GM23338 (cell line): ENCODE data around the gene ACAD9. TPM values are rescaled to one million over a fixed set of nuclear protein-coding genes. Genes with fewer than 3 reads are reported as not detected.

Experiments used
- ATAC-seq: fragments of 200-7000 bp; cut with Tn5 transposase; 3 replicates; pipeline ENCODE4 v1.9.1; 2020
- DNase-seq: peaks from one replicate; pipeline ENCODE4 v3.0.0-alpha.2; 2015; ENCODE audit warnings: low spot score
- H2AFZ ChIP-seq: fragments of 200-600 bp; sonication (generic); 2 replicates; pipeline ENCODE4 v1.8.0; 2016; ENCODE audit warnings: antibody characterized with exemption, mild to moderate bottlenecking, moderate library complexity
- H3F3A ChIP-seq: fragments of 200-600 bp; sonication (generic); replicated peaks from 2 replicates; pipeline ENCODE4 v1.8.0; 2017; ENCODE audit warnings: antibody characterized with exemption, mixed run types, low read depth
- H3K27ac ChIP-seq: fragments of 200-600 bp; sonication (generic); 2 replicates; pipeline ENCODE4 v1.6.1; 2016; ENCODE audit warnings: low read depth
- H3K27me3 ChIP-seq: fragments of 200-600 bp; sonication (generic); 2 replicates; pipeline ENCODE4 v1.8.0; 2016; ENCODE audit warnings: mild to moderate bottlenecking, mixed run types, moderate library complexity; ENCODE audit not compliant: insufficient read depth
- H3K36me3 ChIP-seq: fragments of 200-600 bp; sonication (generic); 2 replicates; pipeline ENCODE4 v1.8.0; 2016; ENCODE audit warnings: mild to moderate bottlenecking; ENCODE audit not compliant: insufficient read depth
- H3K4me1 ChIP-seq: fragments of 200-600 bp; sonication (generic); 2 replicates; pipeline ENCODE4 v1.8.0; 2016; ENCODE audit warnings: mild to moderate bottlenecking, moderate library complexity; ENCODE audit not compliant: insufficient read depth
- H3K4me2 ChIP-seq: fragments of 200-600 bp; sonication (generic); 2 replicates; pipeline ENCODE4 v1.7.1; 2017; ENCODE audit warnings: mixed run types
- H3K4me3 ChIP-seq: fragments of 200-600 bp; sonication (generic); 2 replicates; pipeline ENCODE4 v1.6.1; 2016; ENCODE audit warnings: mixed run types
- H3K79me2 ChIP-seq: fragments of 200-600 bp; sonication (generic); replicated peaks from 2 replicates; pipeline ENCODE4 v1.8.0; 2017; ENCODE audit warnings: mild to moderate bottlenecking; ENCODE audit not compliant: insufficient read depth
- H3K9me2 ChIP-seq: fragments of 200-600 bp; sonication (generic); 2 replicates; pipeline ENCODE4 v1.8.0; 2017; ENCODE audit not compliant: insufficient read depth
- H4K20me1 ChIP-seq: fragments of 200-600 bp; sonication (generic); replicated peaks from 2 replicates; pipeline ENCODE4 v1.8.0; 2017; ENCODE audit warnings: mild to moderate bottlenecking; ENCODE audit not compliant: insufficient read depth
- H3K27ac Mint-ChIP-seq: 2 replicates; pipeline ENCODE4 v1.8.0; 2020; ENCODE audit warnings: inconsistent platforms, mild to moderate bottlenecking, moderate library complexity, mixed read lengths
- H3K27me3 Mint-ChIP-seq: 3 replicates; pipeline ENCODE4 v1.8.0; 2022; ENCODE audit warnings: low read depth, mild to moderate bottlenecking, moderate library complexity, mixed read lengths, inconsistent platforms; ENCODE audit not compliant: insufficient read depth, poor library complexity
- H3K36me3 Mint-ChIP-seq: 3 replicates; pipeline ENCODE4 v1.8.0; 2021; ENCODE audit warnings: low read depth, mild to moderate bottlenecking, inconsistent platforms, moderate library complexity, mixed read lengths
- H3K4me1 Mint-ChIP-seq: 3 replicates; pipeline ENCODE4 v1.8.0; 2020; ENCODE audit warnings: mild to moderate bottlenecking, inconsistent platforms, mixed read lengths
- H3K4me3 Mint-ChIP-seq: 3 replicates; pipeline ENCODE4 v1.8.0; 2021; ENCODE audit warnings: moderate library complexity, mild to moderate bottlenecking, inconsistent platforms, mixed read lengths
- H3K9me3 Mint-ChIP-seq: 3 replicates; pipeline ENCODE4 v1.8.0; 2020; ENCODE audit warnings: moderate library complexity, mild to moderate bottlenecking, inconsistent platforms, mixed read lengths
- CREB1 ChIP-seq: fragments of 250-450 bp; sonication (Bioruptor Pico); IDR thresholded peaks from 2 replicates; pipeline ENCODE4 v1.5.0; 2020; ENCODE audit warnings: low read depth, mild to moderate bottlenecking, moderate library complexity
- EZH2 ChIP-seq: fragments of 200-600 bp; sonication (generic); IDR thresholded peaks from one replicate; pipeline ENCODE4 v1.8.0; 2017; ENCODE audit warnings: antibody characterized with exemption, mild to moderate bottlenecking, low read depth; ENCODE audit not compliant: unreplicated experiment
- EZH2phosphoT487 ChIP-seq: fragments of 200-600 bp; sonication (generic); IDR thresholded peaks from one replicate; pipeline ENCODE4 v1.8.1; 2018; ENCODE audit warnings: antibody characterized with exemption; ENCODE audit not compliant: unreplicated experiment
- JUNB ChIP-seq: IDR thresholded peaks from one replicate; pipeline ENCODE4 v1.6.1; 2016; ENCODE audit warnings: antibody characterized with exemption; ENCODE audit not compliant: unreplicated experiment
- NANOG ChIP-seq: IDR thresholded peaks from 2 replicates; pipeline ENCODE4 v1.6.1; 2016; ENCODE audit warnings: antibody characterized with exemption, borderline replicate concordance
- STAT1 ChIP-seq: IDR thresholded peaks from one replicate; pipeline ENCODE4 v1.6.1; 2016; ENCODE audit warnings: antibody characterized with exemption; ENCODE audit not compliant: unreplicated experiment
- ZNF114 ChIP-seq: fragments of 250-450 bp; sonication (Bioruptor Pico); IDR thresholded peaks from 2 replicates; pipeline ENCODE4 v1.5.0; 2020; ENCODE audit warnings: mild to moderate bottlenecking, moderate library complexity
- ZNF331 ChIP-seq: fragments of 250-450 bp; sonication (Bioruptor Pico); IDR thresholded peaks from 2 replicates; pipeline ENCODE4 v1.5.0; 2020; ENCODE audit warnings: low read depth, mild to moderate bottlenecking, moderate library complexity
- polyA plus RNA-seq: library from polyadenylated mRNA; unstranded; fragments of >200 nt; fragmentation: Nextera tagmentation; extraction: Ambion mirVana; gene quantifications from 2 replicates; pipeline ENCODE4 v1.2.1, GENCODE V29; 2016
- total RNA-seq: library from RNA; depleted of rRNA; stranded (reverse); fragments of >200 nt; shearing (Covaris generic); gene quantifications from 2 replicates; pipeline ENCODE4 v1.2.3, GENCODE V29; 2014
- TF ChIP-seq, protein P1 (sequence below): IDR thresholded peaks from 2 replicates; pipeline ENCODE4 v1.6.1; 2016; ENCODE audit warnings: antibody characterized with exemption
- TF ChIP-seq, protein P2 (sequence below), 2 experiments: fragments of 200-600 bp in 1 of 2; sonication (generic) in 1 of 2; conservative IDR thresholded peaks; 2 replicates each; pipeline versions ENCODE4 v1.5.1 to v1.6.1; 2016 to 2017; ENCODE audit warnings: antibody characterized with exemption in 2 of 2, low read depth in 2 of 2, mild to moderate bottlenecking in 2 of 2, moderate library complexity in 1 of 2
- TF ChIP-seq, protein P3 (sequence below): IDR thresholded peaks from one replicate; pipeline ENCODE4 v1.6.1; 2018; ENCODE audit warnings: antibody characterized with exemption; ENCODE audit not compliant: unreplicated experiment

ACAD9 gene
- total and polyA plus RNA-seq, 2 experiments from 2014 or later: 21.2 to 36.4 TPM

DNA sequence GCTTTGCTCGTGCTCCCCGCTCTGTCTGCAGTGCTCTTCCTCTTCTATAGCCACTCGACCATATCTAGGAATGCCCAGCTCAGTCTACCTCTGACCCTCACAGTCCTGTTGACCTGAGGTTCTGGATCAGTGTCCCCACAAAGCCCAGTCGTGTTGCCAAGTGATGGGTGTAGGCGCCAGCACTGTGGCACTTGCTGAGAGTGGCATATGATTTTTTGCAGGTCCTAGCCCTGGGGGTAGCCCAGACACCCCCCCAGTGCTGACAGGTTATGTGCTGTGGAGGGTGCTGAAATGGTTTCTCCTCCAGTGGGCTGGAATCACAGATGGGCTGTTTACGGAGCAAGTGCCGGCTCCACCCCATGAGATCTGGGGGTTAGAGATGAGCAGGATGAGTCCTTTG lies 32.5 kb downstream of the ACAD9 start (continued):
- TF ChIP-seq, protein P1, sequence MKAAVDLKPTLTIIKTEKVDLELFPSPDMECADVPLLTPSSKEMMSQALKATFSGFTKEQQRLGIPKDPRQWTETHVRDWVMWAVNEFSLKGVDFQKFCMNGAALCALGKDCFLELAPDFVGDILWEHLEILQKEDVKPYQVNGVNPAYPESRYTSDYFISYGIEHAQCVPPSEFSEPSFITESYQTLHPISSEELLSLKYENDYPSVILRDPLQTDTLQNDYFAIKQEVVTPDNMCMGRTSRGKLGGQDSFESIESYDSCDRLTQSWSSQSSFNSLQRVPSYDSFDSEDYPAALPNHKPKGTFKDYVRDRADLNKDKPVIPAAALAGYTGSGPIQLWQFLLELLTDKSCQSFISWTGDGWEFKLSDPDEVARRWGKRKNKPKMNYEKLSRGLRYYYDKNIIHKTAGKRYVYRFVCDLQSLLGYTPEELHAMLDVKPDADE: no peak
- TF ChIP-seq, protein P2, sequence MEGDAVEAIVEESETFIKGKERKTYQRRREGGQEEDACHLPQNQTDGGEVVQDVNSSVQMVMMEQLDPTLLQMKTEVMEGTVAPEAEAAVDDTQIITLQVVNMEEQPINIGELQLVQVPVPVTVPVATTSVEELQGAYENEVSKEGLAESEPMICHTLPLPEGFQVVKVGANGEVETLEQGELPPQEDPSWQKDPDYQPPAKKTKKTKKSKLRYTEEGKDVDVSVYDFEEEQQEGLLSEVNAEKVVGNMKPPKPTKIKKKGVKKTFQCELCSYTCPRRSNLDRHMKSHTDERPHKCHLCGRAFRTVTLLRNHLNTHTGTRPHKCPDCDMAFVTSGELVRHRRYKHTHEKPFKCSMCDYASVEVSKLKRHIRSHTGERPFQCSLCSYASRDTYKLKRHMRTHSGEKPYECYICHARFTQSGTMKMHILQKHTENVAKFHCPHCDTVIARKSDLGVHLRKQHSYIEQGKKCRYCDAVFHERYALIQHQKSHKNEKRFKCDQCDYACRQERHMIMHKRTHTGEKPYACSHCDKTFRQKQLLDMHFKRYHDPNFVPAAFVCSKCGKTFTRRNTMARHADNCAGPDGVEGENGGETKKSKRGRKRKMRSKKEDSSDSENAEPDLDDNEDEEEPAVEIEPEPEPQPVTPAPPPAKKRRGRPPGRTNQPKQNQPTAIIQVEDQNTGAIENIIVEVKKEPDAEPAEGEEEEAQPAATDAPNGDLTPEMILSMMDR (conservative IDR thresholded peaks at IDR 0.05; ENCODE audit: low read depth in 2 of 2): no peak
- no peak for TF ChIP-seq EZH2
- TF ChIP-seq, protein P3, sequence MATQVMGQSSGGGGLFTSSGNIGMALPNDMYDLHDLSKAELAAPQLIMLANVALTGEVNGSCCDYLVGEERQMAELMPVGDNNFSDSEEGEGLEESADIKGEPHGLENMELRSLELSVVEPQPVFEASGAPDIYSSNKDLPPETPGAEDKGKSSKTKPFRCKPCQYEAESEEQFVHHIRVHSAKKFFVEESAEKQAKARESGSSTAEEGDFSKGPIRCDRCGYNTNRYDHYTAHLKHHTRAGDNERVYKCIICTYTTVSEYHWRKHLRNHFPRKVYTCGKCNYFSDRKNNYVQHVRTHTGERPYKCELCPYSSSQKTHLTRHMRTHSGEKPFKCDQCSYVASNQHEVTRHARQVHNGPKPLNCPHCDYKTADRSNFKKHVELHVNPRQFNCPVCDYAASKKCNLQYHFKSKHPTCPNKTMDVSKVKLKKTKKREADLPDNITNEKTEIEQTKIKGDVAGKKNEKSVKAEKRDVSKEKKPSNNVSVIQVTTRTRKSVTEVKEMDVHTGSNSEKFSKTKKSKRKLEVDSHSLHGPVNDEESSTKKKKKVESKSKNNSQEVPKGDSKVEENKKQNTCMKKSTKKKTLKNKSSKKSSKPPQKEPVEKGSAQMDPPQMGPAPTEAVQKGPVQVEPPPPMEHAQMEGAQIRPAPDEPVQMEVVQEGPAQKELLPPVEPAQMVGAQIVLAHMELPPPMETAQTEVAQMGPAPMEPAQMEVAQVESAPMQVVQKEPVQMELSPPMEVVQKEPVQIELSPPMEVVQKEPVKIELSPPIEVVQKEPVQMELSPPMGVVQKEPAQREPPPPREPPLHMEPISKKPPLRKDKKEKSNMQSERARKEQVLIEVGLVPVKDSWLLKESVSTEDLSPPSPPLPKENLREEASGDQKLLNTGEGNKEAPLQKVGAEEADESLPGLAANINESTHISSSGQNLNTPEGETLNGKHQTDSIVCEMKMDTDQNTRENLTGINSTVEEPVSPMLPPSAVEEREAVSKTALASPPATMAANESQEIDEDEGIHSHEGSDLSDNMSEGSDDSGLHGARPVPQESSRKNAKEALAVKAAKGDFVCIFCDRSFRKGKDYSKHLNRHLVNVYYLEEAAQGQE: no peak
- TF ChIP-seq EZH2phosphoT487: no peak
- no peak for TF ChIP-seq ZNF331 (CRISPR knock-in tag)
- no peak for TF ChIP-seq NANOG
- no peak for TF ChIP-seq ZNF114 (CRISPR knock-in tag)
- TF ChIP-seq STAT1: no peak
- TF ChIP-seq CREB1 (CRISPR knock-in tag): no peak
- TF ChIP-seq JUNB: no peak

GRCh38 chr3:128914966-128915645 lies 35.7 kb downstream of the ACAD9 start:
- no peak overlapping the region for H2AFZ ChIP-seq
- H3K27ac ChIP-seq: no peak overlapping the region
- H3K9me2 ChIP-seq: no peaks in the 10 kb centered on the region
- peaks cover 80% of the 10 kb centered on the region for H3K36me3 Mint-ChIP-seq
- no peaks in the 10 kb centered on the region for H3K27me3 ChIP-seq
- H3K79me2 ChIP-seq: no peaks in the 10 kb centered on the region
- H3F3A ChIP-seq: no peaks in the 10 kb centered on the region
- no peak overlapping the region for H3K4me3 Mint-ChIP-seq
- peaks cover 25% of the 10 kb centered on the region for H3K36me3 ChIP-seq
- no peak for DNase-seq
- no peak overlapping the region for H3K4me2 ChIP-seq
- H3K9me3 Mint-ChIP-seq: peaks cover 27% of the 10 kb centered on the region
- no peak overlapping the region for H3K27ac Mint-ChIP-seq
- no peaks in the 10 kb centered on the region for H3K4me1 ChIP-seq
- no peak for ATAC-seq
- H3K27me3 Mint-ChIP-seq: no peaks in the 10 kb centered on the region
- H3K4me3 ChIP-seq: no peak overlapping the region
- H4K20me1 ChIP-seq: no peaks in the 10 kb centered on the region; the same call in 1 of the 2 replicates
- H3K4me1 Mint-ChIP-seq: no peaks in the 10 kb centered on the region
- TF ChIP-seq JUNB (no peak), ZNF331 (CRISPR knock-in tag) (no peak)
- TF ChIP-seq, protein P3: no peak
- TF ChIP-seq, protein P1: no peak
